CD4-positive, CD25-positive, alpha-beta regulatory T cell (primary cell): ENCODE measurements around the gene ARHGEF26. TPM values are rescaled to one million over a fixed set of nuclear protein-coding genes. Genes with fewer than 3 reads are reported as not detected.

Experiments
- ATAC-seq, 2 donors: fragments of 150-1000 bp; cut with Tn5 transposase; one replicate each; pipeline ENCODE4 v1.10.0; 2021; ENCODE audit warnings: low read depth in 2 of 2, moderate number of reproducible peaks in 2 of 2, moderate library complexity in 1 of 2
- DNase-seq, 3 donors: peaks; one replicate each; pipeline versions ENCODE4 v3.0.0 to v3.0.0-alpha.2; 2012 to 2022; ENCODE audit warnings: mixed read lengths in 1 of 3
- H3K27ac ChIP-seq: one replicate; pipeline ENCODE4 v1.7.0; 2013; ENCODE audit warnings: mild to moderate bottlenecking, low read length; ENCODE audit not compliant: insufficient read depth, poor library complexity, severe bottlenecking
- H3K27me3 ChIP-seq: one replicate; pipeline ENCODE4 v1.7.0; 2013; ENCODE audit warnings: low read length; ENCODE audit not compliant: control insufficient read depth, insufficient read depth
- H3K36me3 ChIP-seq: one replicate; pipeline ENCODE4 v1.7.0; 2013; ENCODE audit warnings: mild to moderate bottlenecking, low read length, moderate library complexity; ENCODE audit not compliant: control insufficient read depth, insufficient read depth
- H3K4me1 ChIP-seq: 2 replicates; pipeline ENCODE4 v1.7.0; 2013; ENCODE audit warnings: mild to moderate bottlenecking, low read length; ENCODE audit not compliant: insufficient read depth, control insufficient read depth, poor library complexity, severe bottlenecking
- H3K4me3 ChIP-seq: one replicate; pipeline ENCODE4 v1.7.0; 2013; ENCODE audit warnings: low read depth, mild to moderate bottlenecking, low read length, moderate library complexity
- H3K9me3 ChIP-seq, 2 experiments: 1 replicate in 1 of 2; 2 replicates in 1 of 2; pipeline ENCODE4 v1.7.0; 2013; ENCODE audit warnings: low read length in 2 of 2, mild to moderate bottlenecking in 1 of 2, moderate library complexity in 1 of 2; ENCODE audit not compliant: control insufficient read depth in 2 of 2
- H3K27ac Mint-ChIP-seq, 3 donors: one replicate each; pipeline ENCODE4 v1.8.0; 2020 to 2022; ENCODE audit warnings: mild to moderate bottlenecking in 3 of 3, mixed read lengths in 3 of 3, moderate library complexity in 2 of 3
- H3K27me3 Mint-ChIP-seq: one replicate; pipeline ENCODE4 v1.8.0; 2022; ENCODE audit warnings: mild to moderate bottlenecking, mixed read lengths
- H3K36me3 Mint-ChIP-seq: one replicate; pipeline ENCODE4 v1.8.0; 2020; ENCODE audit warnings: mixed read lengths
- H3K4me1 Mint-ChIP-seq, 4 donors: one replicate each; pipeline ENCODE4 v1.8.0; 2020 to 2022; ENCODE audit warnings: mixed read lengths in 4 of 4, mild to moderate bottlenecking in 1 of 4
- H3K4me3 Mint-ChIP-seq, 4 donors: one replicate each; pipeline ENCODE4 v1.8.0; 2020 to 2022; ENCODE audit warnings: mild to moderate bottlenecking in 4 of 4, mixed read lengths in 4 of 4, moderate library complexity in 3 of 4
- H3K9me3 Mint-ChIP-seq, 7 donors: one replicate each; pipeline ENCODE4 v1.8.0; 2020 to 2022; ENCODE audit warnings: mixed read lengths in 7 of 7, mild to moderate bottlenecking in 3 of 7, moderate library complexity in 2 of 7
- polyA plus RNA-seq, 4 donors: library from polyadenylated mRNA; unstranded; fragments of 300-500 nt; fragmentation: Illumina TruSeq; gene quantifications; one replicate each; pipeline ENCODE4 v1.2.3, GENCODE V29; 2021
- total RNA-seq: library from RNA; stranded (reverse); gene quantifications from one replicate; pipeline ENCODE4 v1.2.3, GENCODE V29; 2022

ARHGEF26 gene
- total and polyA plus RNA-seq, 5 donors from 2014 or later = 0.09 to 0.13 TPM; not detected in 3

DNA sequence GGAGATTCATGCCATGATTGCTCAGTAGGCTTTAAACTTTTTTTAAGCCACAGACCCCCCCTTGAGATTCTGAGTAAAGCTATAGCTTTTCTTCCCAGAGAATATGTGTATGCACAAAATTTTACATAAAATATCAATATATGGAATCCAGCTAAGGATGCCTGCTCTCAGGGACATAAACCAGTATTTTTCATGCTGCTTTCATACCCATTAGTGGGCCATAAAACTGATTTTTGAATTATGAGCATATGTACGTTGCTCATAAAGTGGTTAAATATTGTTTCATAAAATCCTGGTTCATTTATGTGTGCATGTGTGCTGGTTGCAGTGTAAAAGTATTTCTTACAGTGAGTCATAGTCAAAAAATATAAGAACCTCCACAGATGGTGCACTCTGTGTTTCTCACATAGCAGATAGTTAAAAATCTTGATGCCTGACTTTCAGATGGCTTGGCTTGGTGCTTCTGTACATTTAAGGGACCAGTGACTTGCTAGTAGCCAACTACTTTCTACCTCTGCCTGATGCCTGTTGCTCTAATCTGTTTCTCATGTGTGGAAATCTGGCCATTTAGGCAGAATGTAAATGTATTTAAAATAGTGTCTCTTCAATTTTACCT lies 71.9 kb downstream of the ARHGEF26 start:
- H3K36me3 Mint-ChIP-seq = no peaks in the 10 kb centered on the region
- no peak overlapping the region for H3K4me3 Mint-ChIP-seq
- Histone ChIP-seq H3K9me3 (no peaks in the 10 kb centered on the region), H3K4me1 (no peaks in the 10 kb centered on the region), H3K27me3 (no peaks in the 10 kb centered on the region), H3K4me3 (no peak overlapping the region), H3K36me3 (no peaks in the 10 kb centered on the region), H3K27ac (no peak overlapping the region)
- H3K27me3 Mint-ChIP-seq = peaks cover 17% of the 10 kb centered on the region
- no peak overlapping the region for H3K27ac Mint-ChIP-seq
- no peaks in the 10 kb centered on the region for H3K4me1 Mint-ChIP-seq
- H3K9me3 Mint-ChIP-seq = peaks cover 0 to 5% (median 0%) of the 10 kb centered on the region in 7 donors
- ATAC-seq (no peak), DNase-seq (no peak)

DNA sequence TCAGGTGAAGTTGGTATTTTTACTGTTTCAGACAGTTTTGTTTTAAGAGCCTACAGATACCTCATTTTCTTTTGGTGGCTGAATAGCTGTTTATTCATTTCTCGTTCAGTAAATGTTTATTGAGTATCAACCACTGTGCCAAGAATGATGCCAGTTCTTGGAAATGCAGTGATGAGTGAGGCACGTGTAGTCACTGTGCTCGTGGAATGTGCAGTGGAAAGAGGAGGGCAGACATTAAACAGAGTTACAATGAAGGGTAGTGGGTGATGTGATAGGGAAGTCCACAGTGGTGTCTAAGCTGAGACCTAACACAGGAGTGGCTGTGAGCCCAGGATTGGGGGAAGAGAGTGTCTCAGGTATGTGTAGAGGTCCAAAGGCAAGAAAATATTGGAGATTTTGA lies 73.7 kb downstream of the ARHGEF26 start:
- Histone ChIP-seq H3K9me3 (no peaks in the 10 kb centered on the region), H3K36me3 (no peaks in the 10 kb centered on the region), H3K27me3 (no peaks in the 10 kb centered on the region), H3K27ac (no peak overlapping the region), H3K4me1 (no peaks in the 10 kb centered on the region), H3K4me3 (no peak overlapping the region)
- H3K4me3 Mint-ChIP-seq = peak overlapping the region in 1 of 4 donors; percentile 55
- DNase-seq = no peak
- H3K4me1 Mint-ChIP-seq = no peaks in the 10 kb centered on the region
- H3K27ac Mint-ChIP-seq = no peak overlapping the region
- H3K27me3 Mint-ChIP-seq = peaks cover 12% of the 10 kb centered on the region
- H3K36me3 Mint-ChIP-seq = no peaks in the 10 kb centered on the region
- no peak for ATAC-seq
- peaks cover 0 to 5% (median 2%) of the 10 kb centered on the region in 7 donors for H3K9me3 Mint-ChIP-seq

DNA sequence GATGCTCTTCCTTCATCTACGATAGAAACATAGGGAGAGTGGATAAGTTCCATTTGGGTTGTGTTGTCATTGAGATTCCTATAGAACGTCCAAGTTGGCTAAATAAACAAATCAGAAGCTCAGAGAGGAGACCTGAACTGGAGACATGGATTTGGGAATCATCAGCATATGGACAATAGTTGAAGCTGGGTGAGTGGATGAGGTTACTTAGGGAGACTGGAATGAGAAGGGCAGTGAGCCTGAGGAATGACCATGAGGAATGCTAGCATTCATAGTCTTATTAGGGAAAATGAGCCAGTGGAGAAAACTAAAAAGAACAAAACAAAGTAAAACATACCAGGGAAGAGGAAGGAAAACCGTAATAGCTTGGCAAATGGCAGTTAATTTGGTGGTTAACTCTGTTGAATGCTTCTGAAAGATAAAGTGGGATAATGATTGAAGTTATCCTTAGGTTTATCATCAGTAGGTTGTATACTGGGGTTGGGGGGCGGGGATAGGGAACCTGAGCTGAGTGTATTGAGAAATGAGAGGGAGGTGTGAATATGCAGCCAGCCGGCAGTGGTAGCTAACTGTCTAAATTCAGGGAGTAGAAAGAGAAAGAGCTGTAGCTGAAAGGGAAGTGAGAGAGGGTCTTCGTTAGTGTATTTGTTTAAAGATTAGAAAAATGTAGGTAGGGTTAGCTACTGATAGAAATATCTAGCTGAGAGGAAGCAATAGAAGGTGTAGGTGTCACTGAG lies 74.6 kb downstream of the ARHGEF26 start:
- Mint-ChIP-seq H3K36me3 (no peaks in the 10 kb centered on the region), H3K4me3 (no peak overlapping the region)

DNA sequence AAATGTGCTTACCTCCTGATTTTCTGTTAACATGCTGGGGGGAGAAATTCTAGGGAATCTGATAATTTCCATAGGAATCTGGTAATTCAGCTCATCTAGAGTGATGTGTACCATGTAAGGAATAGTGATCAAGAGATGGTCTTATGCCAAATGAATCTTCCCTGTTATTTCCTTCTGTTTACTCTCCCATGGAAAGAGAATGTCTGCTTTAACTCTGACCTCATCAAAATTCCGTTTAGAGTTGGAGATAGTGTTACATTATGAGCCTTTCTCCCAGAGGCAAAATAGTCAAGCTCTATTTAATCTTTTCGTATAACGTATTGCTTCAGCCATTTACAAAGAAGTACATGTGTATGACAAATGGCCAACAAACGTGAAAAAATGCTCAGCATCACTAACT lies 76.6 kb downstream of the ARHGEF26 start:
- Histone ChIP-seq H3K36me3 (no peaks in the 10 kb centered on the region), H3K4me1 (no peaks in the 10 kb centered on the region), H3K27me3 (no peaks in the 10 kb centered on the region), H3K4me3 (no peak overlapping the region), H3K9me3 (no peaks in the 10 kb centered on the region), H3K27ac (no peak overlapping the region)
- H3K4me1 Mint-ChIP-seq = no peaks in the 10 kb centered on the region
- H3K4me3 Mint-ChIP-seq = no peak overlapping the region
- peaks cover 0 to 8% (median 1%) of the 10 kb centered on the region in 7 donors for H3K9me3 Mint-ChIP-seq
- no peak for DNase-seq
- no peaks in the 10 kb centered on the region for H3K36me3 Mint-ChIP-seq
- H3K27ac Mint-ChIP-seq = no peak overlapping the region
- no peak for ATAC-seq
- peaks cover 6% of the 10 kb centered on the region for H3K27me3 Mint-ChIP-seq

More for the DNA sequence above, 74.6 kb downstream of the ARHGEF26 start:
- no peaks in the 10 kb centered on the region for H3K27me3 ChIP-seq
- H3K36me3 ChIP-seq = no peaks in the 10 kb centered on the region
- no peaks in the 10 kb centered on the region for H3K9me3 ChIP-seq
- H3K4me1 Mint-ChIP-seq = no peaks in the 10 kb centered on the region
- H3K9me3 Mint-ChIP-seq = peaks cover 0 to 8% (median 1%) of the 10 kb centered on the region in 7 donors
- peaks cover 12% of the 10 kb centered on the region for H3K27me3 Mint-ChIP-seq
- H3K4me3 ChIP-seq = no peak overlapping the region
- H3K27ac Mint-ChIP-seq = no peak overlapping the region
- no peak overlapping the region for H3K27ac ChIP-seq
- DNase-seq (no peak), ATAC-seq (no peak)
- no peaks in the 10 kb centered on the region for H3K4me1 ChIP-seq

DNA sequence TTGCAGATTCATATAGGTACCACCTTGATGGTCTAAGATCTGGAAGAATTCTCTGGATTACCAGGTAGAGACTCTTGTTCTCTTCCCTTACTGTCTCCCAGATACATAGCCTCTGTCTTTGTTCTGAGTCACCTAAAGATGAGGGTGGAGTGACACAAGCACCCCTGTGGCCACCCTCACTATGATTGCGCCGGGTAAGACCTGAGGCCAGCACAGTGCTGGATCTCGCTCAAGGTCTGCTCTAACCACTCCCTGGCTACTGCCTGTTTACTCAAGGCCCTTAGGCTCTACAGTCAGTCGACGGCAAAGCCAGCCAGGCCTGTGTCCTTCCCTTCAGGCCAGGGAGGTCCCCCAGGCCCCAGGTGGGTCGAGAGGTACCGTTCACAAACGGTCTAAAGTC lies 88.3 kb downstream of the ARHGEF26 start:
- H3K4me1 ChIP-seq = no peaks in the 10 kb centered on the region
- no peaks in the 10 kb centered on the region for H3K36me3 Mint-ChIP-seq
- H3K27me3 Mint-ChIP-seq = peaks cover 9% of the 10 kb centered on the region

DNA sequence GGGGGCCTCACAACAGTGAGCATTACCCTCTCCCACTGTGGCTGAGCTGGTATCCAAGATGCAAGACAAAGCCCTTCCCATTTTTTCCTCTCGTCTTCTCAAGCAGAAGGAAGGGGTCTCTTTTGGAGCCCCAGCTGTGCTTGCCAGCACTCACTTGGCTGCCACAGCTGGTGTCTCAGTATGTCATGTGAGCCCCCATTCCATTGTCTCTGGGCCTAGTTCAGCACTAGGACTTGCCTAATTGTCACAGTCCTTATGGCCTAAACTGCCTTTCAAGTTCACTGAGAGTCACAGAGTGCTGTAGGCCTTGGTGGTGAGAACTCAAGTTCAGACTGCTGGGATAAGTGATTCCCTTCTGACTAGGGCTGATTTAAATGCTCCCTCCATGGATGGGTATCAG lies 89.8 kb downstream of the ARHGEF26 start:
- peaks cover 4% of the 10 kb centered on the region for H3K27me3 Mint-ChIP-seq
- no peak overlapping the region for H3K4me3 Mint-ChIP-seq
- H3K27ac Mint-ChIP-seq = no peak overlapping the region
- Histone ChIP-seq H3K9me3 (no peaks in the 10 kb centered on the region), H3K4me3 (no peak overlapping the region), H3K36me3 (no peaks in the 10 kb centered on the region), H3K4me1 (no peaks in the 10 kb centered on the region), H3K27me3 (peaks cover 2% of the 10 kb centered on the region), H3K27ac (no peak overlapping the region)
- H3K4me1 Mint-ChIP-seq = no peaks in the 10 kb centered on the region
- ATAC-seq = no peak
- H3K9me3 Mint-ChIP-seq = peaks cover 0 to 6% (median 0%) of the 10 kb centered on the region in 7 donors
- H3K36me3 Mint-ChIP-seq = no peaks in the 10 kb centered on the region
- no peak for DNase-seq

More for the DNA sequence above, 88.3 kb downstream of the ARHGEF26 start:
- Histone ChIP-seq H3K9me3 (no peaks in the 10 kb centered on the region), H3K27ac (no peak overlapping the region), H3K36me3 (no peaks in the 10 kb centered on the region), H3K27me3 (peaks cover 2% of the 10 kb centered on the region), H3K4me3 (no peak overlapping the region)
- no peak for ATAC-seq
- Mint-ChIP-seq H3K27ac (no peak overlapping the region), H3K4me1 (no peaks in the 10 kb centered on the region), H3K9me3 (peaks cover 0 to 7% (median 3%) of the 10 kb centered on the region in 7 donors), H3K4me3 (no peak overlapping the region)
- DNase-seq = no peak

DNA sequence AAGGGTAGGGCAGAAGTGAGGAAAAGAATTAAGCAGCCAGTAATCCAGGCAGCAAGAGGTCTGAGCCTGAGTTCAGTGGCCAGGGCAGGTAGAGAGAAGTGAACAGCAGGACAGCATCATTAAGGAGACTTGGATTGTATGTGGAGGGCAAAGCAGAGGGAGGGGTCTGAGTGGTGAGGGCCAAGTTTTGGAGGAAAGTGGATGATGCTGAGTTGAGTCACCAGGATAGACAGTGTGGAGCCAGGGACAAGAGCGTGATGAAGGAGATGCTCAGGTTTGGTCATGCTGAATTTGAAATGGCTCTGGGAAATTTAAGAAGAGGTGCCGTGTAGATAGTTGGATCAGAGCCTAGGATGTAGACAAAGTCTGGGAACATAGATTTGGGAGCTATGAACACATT lies 93.1 kb downstream of the ARHGEF26 start:
- Mint-ChIP-seq H3K4me1 (no peaks in the 10 kb centered on the region), H3K9me3 (peaks cover 0 to 3% (median 0%) of the 10 kb centered on the region in 7 donors), H3K36me3 (no peaks in the 10 kb centered on the region), H3K27me3 (no peaks in the 10 kb centered on the region), H3K4me3 (no peak overlapping the region), H3K27ac (no peak overlapping the region)
- H3K9me3 ChIP-seq = no peaks in the 10 kb centered on the region
- no peak overlapping the region for H3K27ac ChIP-seq
- no peak overlapping the region for H3K4me3 ChIP-seq
- H3K36me3 ChIP-seq = no peaks in the 10 kb centered on the region
- H3K4me1 ChIP-seq = no peaks in the 10 kb centered on the region
- H3K27me3 ChIP-seq = peaks cover 2% of the 10 kb centered on the region
- ATAC-seq (no peak), DNase-seq (no peak)

DNA sequence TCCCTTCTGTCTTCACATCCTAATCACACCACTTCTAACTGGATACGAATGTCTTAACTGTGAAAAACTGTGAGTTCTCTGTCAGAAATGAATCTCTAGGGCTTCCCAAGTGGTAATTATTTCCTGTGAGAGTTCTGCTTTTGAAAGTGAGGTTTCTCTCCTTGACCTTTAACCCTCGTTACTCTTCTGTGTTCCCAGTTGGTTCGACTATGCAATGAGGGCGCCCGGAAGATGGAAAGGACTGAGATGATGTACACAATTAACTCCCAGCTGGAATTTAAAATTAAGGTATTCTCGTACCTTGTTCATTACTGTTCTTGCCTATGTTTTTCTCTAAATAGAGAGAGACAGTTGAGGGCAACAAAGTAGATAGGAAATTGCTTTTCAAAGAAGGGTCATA lies 96.5 kb downstream of the ARHGEF26 start:
- Mint-ChIP-seq H3K4me1 (no peaks in the 10 kb centered on the region), H3K27me3 (no peaks in the 10 kb centered on the region), H3K4me3 (no peak overlapping the region), H3K9me3 (peaks cover 0 to 2% (median 0%) of the 10 kb centered on the region in 7 donors), H3K27ac (no peak overlapping the region), H3K36me3 (no peaks in the 10 kb centered on the region)
- Histone ChIP-seq H3K4me3 (no peak overlapping the region), H3K36me3 (no peaks in the 10 kb centered on the region), H3K27me3 (peaks cover 2% of the 10 kb centered on the region), H3K4me1 (no peaks in the 10 kb centered on the region), H3K9me3 (no peaks in the 10 kb centered on the region), H3K27ac (no peak overlapping the region)
- no peak for DNase-seq
- ATAC-seq = no peak
